ENCODE measurements around the gene ZNF546. TPM values are rescaled to one million over a fixed set of nuclear protein-coding genes. Genes with fewer than 3 reads are reported as not detected.
"Not testable (repeated sequence)": the region's sequence is repeated elsewhere in the genome, so short reads cannot be mapped to it uniquely, and the experiment has no call there.

ZNF546 gene
- 1 to 10 TPM; 4.4 to 6.4 (median 5.6) TPM for polyA plus RNA-seq (ENCODE audit: insufficient read length in 4 of 4)

- DNase-seq (ENCODE audit: low read depth in 4 of 4, low spot score in 3 of 4) = peak; percentile 78 to 83 (median 81)
Observed at GRCh38 chr19:39996811-39997637, at the start of gene ZNF546. TSS of gene ZNF546 (plus strand) at chr19:39997060. CDS start at chr19:39998327, 1,267 bp downstream.

GRCh38 chr19:39949026-39949747, 47.7 kb upstream of the ZNF546 start:
- DNase-seq (ENCODE audit: low read depth in 4 of 4, low spot score in 3 of 4) = no peak

GRCh38 chr19:39951065-39951650, 45.7 kb upstream of the ZNF546 start:
- DNase-seq (ENCODE audit: low read depth in 4 of 4, low spot score in 3 of 4) = no peak

- DNase-seq (ENCODE audit: low read depth in 4 of 4, low spot score in 3 of 4) = no peak
Observed at GRCh38 chr19:39951686-39952085, 45.2 kb upstream of the ZNF546 start.

GRCh38 chr19:39953915-39954314, 42.9 kb upstream of the ZNF546 start:
- no peak for DNase-seq (ENCODE audit: low read depth in 4 of 4, low spot score in 3 of 4)

GRCh38 chr19:39957886-39958285, 39.0 kb upstream of the ZNF546 start:
- DNase-seq (ENCODE audit: low read depth in 4 of 4, low spot score in 3 of 4) = not testable (repeated sequence)

- not testable (repeated sequence) for DNase-seq (ENCODE audit: low read depth in 4 of 4, low spot score in 3 of 4)
Observed at GRCh38 chr19:39958942-39959341, 37.9 kb upstream of the ZNF546 start.

- DNase-seq (ENCODE audit: low read depth in 4 of 4, low spot score in 3 of 4) = not testable (repeated sequence)
Observed at GRCh38 chr19:39959407-39959806, 37.5 kb upstream of the ZNF546 start.

- no peak for DNase-seq (ENCODE audit: low read depth in 4 of 4, low spot score in 3 of 4)
Observed at GRCh38 chr19:39963898-39964297, 33.0 kb upstream of the ZNF546 start.

GRCh38 chr19:39966617-39967016, 30.2 kb upstream of the ZNF546 start:
- no peak for DNase-seq (ENCODE audit: low read depth in 4 of 4, low spot score in 3 of 4)

GRCh38 chr19:39967561-39967960, 29.3 kb upstream of the ZNF546 start:
- no peak for DNase-seq (ENCODE audit: low read depth in 4 of 4, low spot score in 3 of 4)

GRCh38 chr19:39968789-39969188, 28.1 kb upstream of the ZNF546 start:
- DNase-seq (ENCODE audit: low read depth in 4 of 4, low spot score in 3 of 4) = no peak

- DNase-seq (ENCODE audit: low read depth in 4 of 4, low spot score in 3 of 4) = no peak
Observed at GRCh38 chr19:39969266-39969665, 27.6 kb upstream of the ZNF546 start.

- DNase-seq (ENCODE audit: low read depth in 4 of 4, low spot score in 3 of 4) = no peak
Observed at GRCh38 chr19:39969681-39970424, 27.0 kb upstream of the ZNF546 start.

- no peak for DNase-seq (ENCODE audit: low read depth in 4 of 4, low spot score in 3 of 4)
Observed at GRCh38 chr19:39970425-39970674, 26.5 kb upstream of the ZNF546 start.

GRCh38 chr19:39970675-39971379, 26.0 kb upstream of the ZNF546 start, which contains the start of gene PSMC4:
TSS of gene PSMC4 (plus strand) at chr19:39971165. CDS start at chr19:39971203, 38 bp downstream.
- peak; percentile 93 to 97 (median 96) for DNase-seq (ENCODE audit: low read depth in 4 of 4, low spot score in 3 of 4)

- peak in 1 of 4 donors; percentile 14 for DNase-seq (ENCODE audit: low read depth in 4 of 4, low spot score in 3 of 4)
Observed at GRCh38 chr19:39971380-39972035, 25.4 kb upstream of the ZNF546 start.

GRCh38 chr19:39974377-39975155, 22.3 kb upstream of the ZNF546 start:
- DNase-seq (ENCODE audit: low read depth in 4 of 4, low spot score in 3 of 4) = no peak

GRCh38 chr19:39982883-39983282, 14.0 kb upstream of the ZNF546 start:
- no peak for DNase-seq (ENCODE audit: low read depth in 4 of 4, low spot score in 3 of 4)

Measured in right renal pelvis (tissue), 4 donors.